GM11168 (cell line): ENCODE measurements around the gene PNMA6E.

ENCODE experiments used
- in situ Hi-C: fragments of 300-500 bp; cut with MboI; formaldehyde crosslinking; loops from one replicate; pipeline ENCODE4 v1.12.0; 2022; ENCODE audit warnings: low sequenced_read_pairs; ENCODE audit not compliant: unreplicated experiment

PNMA6E gene

GRCh38 chrX:153438532-153438931 lies 37.4 kb upstream of the PNMA6E start:
- in situ Hi-C loops = no loop called here

- in situ Hi-C loops = no loop called here
These were observed 34.7 kb upstream of the PNMA6E start for GRCh38 chrX:153435845-153436244.

- in situ Hi-C loops = no loop called here
These were observed 33.7 kb upstream of the PNMA6E start for GRCh38 chrX:153434801-153435200.

GRCh38 chrX:153433781-153434285 lies 32.7 kb upstream of the PNMA6E start:
- in situ Hi-C loops = no loop called here

GRCh38 chrX:153433161-153433680 lies 32.1 kb upstream of the PNMA6E start:
- in situ Hi-C loops = no loop called here

GRCh38 chrX:153430796-153431195 lies 29.6 kb upstream of the PNMA6E start:
- in situ Hi-C loops = no loop called here

- in situ Hi-C loops = no loop called here
These were observed 25.1 kb upstream of the PNMA6E start for GRCh38 chrX:153426204-153426603.

- in situ Hi-C loops = no loop called here
These were observed 22.5 kb upstream of the PNMA6E start for GRCh38 chrX:153423652-153424051.

- in situ Hi-C loops = no loop called here
These were observed 20.7 kb upstream of the PNMA6E start for GRCh38 chrX:153421856-153422255.

- in situ Hi-C loops = no loop called here
These were observed 19.9 kb upstream of the PNMA6E start for GRCh38 chrX:153420851-153421599.

- in situ Hi-C loops = no loop called here
These were observed 16.5 kb upstream of the PNMA6E start for GRCh38 chrX:153417637-153418036.

GRCh38 chrX:153416781-153417450 lies 15.8 kb upstream of the PNMA6E start:
- in situ Hi-C loops = no loop called here

- in situ Hi-C loops = no loop called here
These were observed 13.8 kb upstream of the PNMA6E start for GRCh38 chrX:153414856-153415510.

- in situ Hi-C loops = no loop called here
These were observed 12.6 kb upstream of the PNMA6E start for GRCh38 chrX:153413731-153414130.

GRCh38 chrX:153412746-153413720 lies 11.9 kb upstream of the PNMA6E start:
- in situ Hi-C loops = no loop called here

GRCh38 chrX:153411988-153412574 lies 10.9 kb upstream of the PNMA6E start:
- in situ Hi-C loops = no loop called here

GRCh38 chrX:153411255-153411987 lies 10.3 kb upstream of the PNMA6E start, which contains the start of gene ZFP92:
Gene ZFP92, plus strand, starts transcription at chrX:153411472. Its CDS starts 6,851 bp downstream, at chrX:153418323.
- in situ Hi-C loops = no loop called here

- in situ Hi-C loops = no loop called here
These were observed 9.7 kb upstream of the PNMA6E start for GRCh38 chrX:153410888-153411254.

- in situ Hi-C loops = no loop called here
These were observed 9.2 kb upstream of the PNMA6E start for GRCh38 chrX:153410373-153410772.
